ENCODE results near the gene AFF3. TPM values are rescaled to one million over a fixed set of nuclear protein-coding genes. Genes with fewer than 3 reads are reported as not detected.

The AFF3 gene
- total and polyA plus RNA-seq, 2 of the 4 experiments (the other 2 are of a cell fraction), result 12.9 to 14.3 TPM

- ChIA-PET POLR2A (ENCODE audit: unreplicated experiment) (no interaction called here), CTCF (interaction anchor here (1.5 kb wide), 1 partner anchor 131 kb away, joined by 3 read pairs; no protein-coding TSS in a partner anchor)
- Histone ChIP-seq H2BK15ac (ENCODE audit: low read depth, low read length) (peak overlapping the region; percentile 36; the same call in 1 of the 3 replicates), H4K8ac (ENCODE audit: low read depth in 2 of 2, low read length in 2 of 2) (no peak overlapping the region), H2BK120ac (ENCODE audit: low read depth, low read length) (no peak overlapping the region), H2BK20ac (ENCODE audit: low read depth, low read length) (no peak overlapping the region), H3K9me3 (ENCODE audit: control insufficient read depth, insufficient read depth, low read length) (no peaks in the 10 kb centered on the region), H3K79me1 (ENCODE audit: low read depth in 1 of 2, low read length in 2 of 2) (0 out of 4 replicates have a peak, but pooled peaks cover 0 to 2% of the 10 kb centered on the region in 2 experiments), H3K4me2 (ENCODE audit: low read depth, low read length) (no peak overlapping the region), H4K5ac (ENCODE audit: low read depth, low read length) (no peak overlapping the region), H3K4ac (ENCODE audit: low read depth, low read length) (no peak overlapping the region), H4K20me1 (ENCODE audit: insufficient read depth, low read length) (no peaks in the 10 kb centered on the region), H3K23ac (ENCODE audit: low read depth, low read length) (no peak overlapping the region), H3K18ac (ENCODE audit: low read depth, low read length) (no peak overlapping the region), H4K91ac (ENCODE audit: insufficient read depth, low read depth, low read length) (no peak overlapping the region), H3K9ac (ENCODE audit: low read depth, low read length) (no peak overlapping the region), H3K4me3 (ENCODE audit: insufficient read depth, low read depth, low read length) (no peak overlapping the region), H2AK5ac (ENCODE audit: low read depth, low read length) (no peak overlapping the region), H3K27ac (ENCODE audit: insufficient read depth, low read length) (no peak overlapping the region), H3K4me1 (ENCODE audit: control insufficient read depth, insufficient read depth, low read length) (no peaks in the 10 kb centered on the region; the same call in 1 of the 2 replicates), H2AK9ac (replicated peaks; ENCODE audit: low read depth, low read length, poor library complexity) (no peak overlapping the region), H3K36me3 (ENCODE audit: control insufficient read depth, insufficient read depth, low read length) (peaks cover 13% of the 10 kb centered on the region), H2BK5ac (ENCODE audit: low read depth, low read length, poor library complexity, severe bottlenecking) (no peak overlapping the region), H2AFZ (replicated peaks; ENCODE audit: low read length, poor library complexity) (no peak overlapping the region), H3K14ac (replicated peaks; ENCODE audit: low read depth, low read length) (peak overlapping the region; percentile 50; the same call in 1 of the 2 replicates), H3K27me3 (ENCODE audit: control insufficient read depth, insufficient read depth, low read length) (no peaks in the 10 kb centered on the region), H3K9me1 (ENCODE audit: insufficient read depth, low read length) (no peaks in the 10 kb centered on the region), H3K56ac (ENCODE audit: extremely low read depth, insufficient read depth, low read length) (no peak overlapping the region)
- DNase-seq, result no peak
- intact Hi-C loops (cut with micrococcal nuclease), result no loop called here
- dilution Hi-C loops (cut with HindIII; ENCODE audit: low sequenced_read_pairs, unreplicated experiment), result no loop called here
- no CpG with 5 or more reads among the region's 3 CpGs for WGBS, 2 experiments (ENCODE audit: extremely low coverage in 2 of 2, insufficient read length in 1 of 2)
- no peak for ATAC-seq (ENCODE audit: low read depth)
- in situ Hi-C loops (cut with MboI; ENCODE audit: low sequenced_read_pairs), result no loop called here
- TF ChIP-seq MAZ (IDR thresholded peaks at IDR 0.05; ENCODE audit: borderline replicate concordance, low read depth, low read length) (no peak), RAD21 (IDR thresholded peaks at IDR 0.05; ENCODE audit: low read length) (no peak), CEBPB (IDR thresholded peaks at IDR 0.05; ENCODE audit: low read depth, low read length) (no peak), BHLHE40 (IDR thresholded peaks at IDR 0.05; ENCODE audit: low read depth, low read length) (no peak), FOS (IDR thresholded peaks at IDR 0.05; ENCODE audit: low read depth, low read length) (no peak), CTCF (conservative IDR thresholded peaks at IDR 0.05; ENCODE audit: low read depth, low read length) (no peak), MXI1 (IDR thresholded peaks at IDR 0.05; ENCODE audit: borderline replicate concordance, low read depth, low read length) (no peak), RFX5 (IDR thresholded peaks at IDR 0.05; ENCODE audit: low read depth, low read length) (no peak), RCOR1 (IDR thresholded peaks at IDR 0.05; ENCODE audit: insufficient replicate concordance, low read length) (no peak), USF2 (IDR thresholded peaks at IDR 0.05; ENCODE audit: low read depth, low read length) (no peak), MAFK (IDR thresholded peaks at IDR 0.05; ENCODE audit: low read depth, low read length) (no peak), POLR2A (IDR thresholded peaks at IDR 0.05; ENCODE audit: low read depth, low read length) (no peak), CHD1 (IDR thresholded peaks at IDR 0.05; ENCODE audit: low read depth, low read length) (no peak), NFE2L2 (IDR thresholded peaks at IDR 0.05; ENCODE audit: low read depth, low read length) (no peak), SMC3 (IDR thresholded peaks at IDR 0.05; ENCODE audit: low read depth, low read length) (no peak)
- TF ChIP-seq, protein P1, sequence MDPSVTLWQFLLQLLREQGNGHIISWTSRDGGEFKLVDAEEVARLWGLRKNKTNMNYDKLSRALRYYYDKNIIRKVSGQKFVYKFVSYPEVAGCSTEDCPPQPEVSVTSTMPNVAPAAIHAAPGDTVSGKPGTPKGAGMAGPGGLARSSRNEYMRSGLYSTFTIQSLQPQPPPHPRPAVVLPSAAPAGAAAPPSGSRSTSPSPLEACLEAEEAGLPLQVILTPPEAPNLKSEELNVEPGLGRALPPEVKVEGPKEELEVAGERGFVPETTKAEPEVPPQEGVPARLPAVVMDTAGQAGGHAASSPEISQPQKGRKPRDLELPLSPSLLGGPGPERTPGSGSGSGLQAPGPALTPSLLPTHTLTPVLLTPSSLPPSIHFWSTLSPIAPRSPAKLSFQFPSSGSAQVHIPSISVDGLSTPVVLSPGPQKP (IDR thresholded peaks at IDR 0.05; ENCODE audit: borderline replicate concordance, low read depth, low read length), result no peak
- no TSS peak for BruUV-seq (replicated peaks)
Observed at GRCh38 chr2:99989905-99990304, 152.5 kb downstream of the AFF3 start.

All from IMR-90 (cell line).